OCI-LY1 (cell line): ENCODE data around the gene ODAD4.

Experiments
- CTCF ChIP-seq: fragments of 200-600 bp; sonication (generic), shearing (Covaris generic); IDR thresholded peaks from 2 replicates; pipeline ENCODE4 v1.5.1; 2017; ENCODE audit warnings: mild to moderate bottlenecking, antibody characterized with exemption, low read length, moderate library complexity, mixed read lengths
- EZH2 ChIP-seq: fragments of 200-600 bp; sonication (generic), shearing (Covaris generic); IDR thresholded peaks from 2 replicates; pipeline ENCODE4 v1.8.0; 2017; ENCODE audit warnings: borderline replicate concordance, mixed run types, mild to moderate bottlenecking, antibody characterized with exemption, low read length, moderate library complexity, mixed read lengths

DNA sequence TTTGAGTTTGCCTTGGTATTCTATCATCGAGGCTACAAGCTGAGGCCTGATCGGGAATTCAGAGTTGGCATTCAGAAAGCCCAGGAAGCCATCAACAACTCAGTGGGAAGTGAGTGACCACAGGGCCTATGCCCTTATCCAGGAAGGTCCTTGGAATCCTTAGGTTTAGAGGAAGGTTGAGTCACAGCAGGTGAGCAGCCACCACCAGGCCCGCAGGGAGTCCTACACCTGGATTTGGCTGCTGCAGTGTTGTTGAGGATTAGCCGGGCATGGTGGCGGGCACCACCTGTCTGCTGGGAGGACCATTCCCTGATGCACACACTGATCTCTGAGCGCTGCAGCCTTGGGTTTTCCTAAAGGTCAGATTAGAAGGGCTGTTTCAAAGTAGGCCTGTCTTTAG lies 5.2 kb downstream of the ODAD4 start:
- TF ChIP-seq CTCF: no peak
- no peak for TF ChIP-seq EZH2
